HEK293T (cell line): Measurements from ENCODE around the gene PAX2.

Experiments used
- CTCF ChIA-PET: fragments of 350-600 bp; formaldehyde crosslinking; extraction: SDS; loops from one replicate; lab custom pipeline; 2021; ENCODE audit warnings: antibody characterized with exemption, inconsistent platforms; lab: Yijun Ruan, JAX
- POLR2A ChIA-PET: fragments of 350-600 bp; formaldehyde crosslinking; extraction: SDS; loops from one replicate; lab custom pipeline; 2020; ENCODE audit warnings: antibody characterized with exemption, inconsistent platforms; lab: Yijun Ruan, JAX
- DNase-seq: peaks from one replicate; pipeline ENCODE4 v3.0.0; 2012; ENCODE audit warnings: mixed read lengths; ENCODE audit errors: extremely low spot score
- ARNT ChIP-seq: fragments of 450-650 bp; IDR thresholded peaks from 2 replicates; pipeline ENCODE4 v1.6.1; 2017; ENCODE audit warnings: mild to moderate bottlenecking
- BHLHE40 ChIP-seq: fragments of 450-650 bp; IDR thresholded peaks from 2 replicates; pipeline ENCODE4 v1.6.1; 2016; ENCODE audit warnings: mild to moderate bottlenecking, moderate library complexity, borderline replicate concordance
- CTBP1 ChIP-seq: fragments of 450-650 bp; IDR thresholded peaks from 2 replicates; pipeline ENCODE4 v1.6.1; 2016; ENCODE audit warnings: borderline replicate concordance
- ELF4 ChIP-seq: fragments of 450-650 bp; IDR thresholded peaks from 2 replicates; pipeline ENCODE4 v1.6.1; 2017; ENCODE audit warnings: antibody characterized with exemption
- FOXA1 ChIP-seq: fragments of 450-650 bp; IDR thresholded peaks from 2 replicates; pipeline ENCODE4 v1.6.1; 2016; ENCODE audit warnings: mild to moderate bottlenecking
- FOXK2 ChIP-seq: fragments of 450-650 bp; IDR thresholded peaks from 2 replicates; pipeline ENCODE4 v1.6.1; 2016; ENCODE audit warnings: mild to moderate bottlenecking
- FOXM1 ChIP-seq: fragments of 450-650 bp; IDR thresholded peaks from 2 replicates; pipeline ENCODE4 v1.6.1; 2017; ENCODE audit warnings: mild to moderate bottlenecking, borderline replicate concordance
- HDGF ChIP-seq: fragments of 450-650 bp; IDR thresholded peaks from 2 replicates; pipeline ENCODE4 v1.6.1; 2017; ENCODE audit warnings: antibody characterized with exemption, borderline replicate concordance
- L3MBTL2 ChIP-seq: fragments of 450-650 bp; conservative IDR thresholded peaks from 2 replicates; pipeline ENCODE4 v1.6.1; 2016; ENCODE audit warnings: mild to moderate bottlenecking
- LEF1 ChIP-seq: fragments of 450-650 bp; IDR thresholded peaks from 2 replicates; pipeline ENCODE4 v1.6.1; 2017; ENCODE audit warnings: mild to moderate bottlenecking, borderline replicate concordance
- NFRKB ChIP-seq: fragments of 450-650 bp; IDR thresholded peaks from 2 replicates; pipeline ENCODE4 v1.6.1; 2016; ENCODE audit warnings: mild to moderate bottlenecking, moderate library complexity
- PKNOX1 ChIP-seq: fragments of 450-650 bp; IDR thresholded peaks from 2 replicates; pipeline ENCODE4 v1.6.1; 2016
- SP1 ChIP-seq: fragments of 450-650 bp; IDR thresholded peaks from 2 replicates; pipeline ENCODE4 v1.6.1; 2017
- SUZ12 ChIP-seq: fragments of 450-650 bp; IDR thresholded peaks from 2 replicates; pipeline ENCODE4 v1.6.1; 2016; ENCODE audit warnings: mild to moderate bottlenecking
- TARDBP ChIP-seq: fragments of 450-650 bp; IDR thresholded peaks from 2 replicates; pipeline ENCODE4 v1.6.1; 2016
- ZNF384 ChIP-seq: fragments of 450-650 bp; IDR thresholded peaks from 2 replicates; pipeline ENCODE4 v1.6.1; 2016

Gene PAX2

GRCh38 chr10:100867261-100867963 lies 122.0 kb downstream of the PAX2 start:
- ChIA-PET POLR2A (interaction anchor here (1.0 kb wide), 1 partner anchor 123 kb away, joined by 3 read pairs; no protein-coding TSS in a partner anchor), CTCF (interaction anchor here (1.2 kb wide), 1 partner anchor 11 kb away, joined by 3 read pairs; no protein-coding TSS in a partner anchor)
- no peak for DNase-seq
- TF ChIP-seq FOXM1 (no peak), PKNOX1 (no peak), SUZ12 (no peak), BHLHE40 (no peak), L3MBTL2 (no peak), TARDBP (no peak), LEF1 (no peak), FOXK2 (no peak), SP1 (no peak), ZNF384 (no peak), FOXA1 (no peak)

DNA sequence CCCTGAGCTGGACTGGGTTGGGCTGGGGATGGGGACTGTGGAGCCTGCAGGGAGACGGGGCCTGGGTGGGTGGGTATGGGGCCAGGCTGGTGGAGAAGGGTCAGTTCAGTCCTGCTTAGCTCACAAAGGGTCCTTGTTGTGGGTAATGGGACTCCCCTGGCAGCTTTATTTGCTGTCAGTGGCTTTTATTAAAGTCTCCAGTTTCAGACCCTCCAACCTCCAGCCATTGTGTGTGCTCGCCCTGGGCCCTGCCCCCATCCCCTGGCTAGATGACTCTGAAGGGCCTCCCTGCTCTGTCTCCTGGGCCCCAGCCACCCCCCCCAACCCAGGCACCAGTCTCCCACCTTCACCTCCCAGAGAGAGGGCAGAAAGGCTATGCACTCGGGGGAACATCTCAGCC lies 123.0 kb downstream of the PAX2 start:
- no peak for DNase-seq
- TF ChIP-seq HDGF (no peak), ARNT (no peak), FOXM1 (no peak), L3MBTL2 (no peak), BHLHE40 (no peak), ZNF384 (no peak), LEF1 (no peak), CTBP1 (no peak), FOXK2 (no peak), SP1 (no peak), FOXA1 (no peak), TARDBP (no peak), SUZ12 (no peak), NFRKB (no peak), ELF4 (no peak), PKNOX1 (no peak)
- POLR2A ChIA-PET = no interaction called here
- CTCF ChIA-PET = no interaction called here

DNA sequence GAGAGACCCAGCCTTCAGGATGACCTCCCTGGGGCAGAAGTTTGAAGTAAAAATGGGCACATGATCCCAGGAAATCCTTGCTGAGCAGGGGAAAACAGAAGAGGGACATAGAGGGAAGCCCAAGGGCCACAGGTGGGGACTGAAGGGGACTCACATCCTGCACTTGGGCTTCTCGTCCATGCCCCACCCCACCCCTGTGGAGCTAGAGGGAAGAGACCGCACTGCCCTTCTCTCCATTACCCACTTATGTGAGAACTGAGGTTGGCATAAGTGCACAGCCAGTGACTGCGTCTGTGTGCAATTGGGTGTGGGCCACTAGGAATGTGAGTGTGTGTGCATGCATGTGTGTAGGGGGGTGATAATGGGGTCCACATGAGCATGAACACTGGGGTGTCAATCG lies 124.0 kb downstream of the PAX2 start:
- CTCF ChIA-PET = no interaction called here
- TF ChIP-seq FOXA1 = no peak
- TF ChIP-seq SUZ12 = no peak
- no peak for TF ChIP-seq ZNF384
- TF ChIP-seq TARDBP = no peak
- TF ChIP-seq ELF4 = no peak
- DNase-seq = no peak
- POLR2A ChIA-PET = interaction anchor here (1.0 kb wide), 1 partner anchor 125 kb away, joined by 3 read pairs; the partner anchor contains the start of gene PAX2

DNA sequence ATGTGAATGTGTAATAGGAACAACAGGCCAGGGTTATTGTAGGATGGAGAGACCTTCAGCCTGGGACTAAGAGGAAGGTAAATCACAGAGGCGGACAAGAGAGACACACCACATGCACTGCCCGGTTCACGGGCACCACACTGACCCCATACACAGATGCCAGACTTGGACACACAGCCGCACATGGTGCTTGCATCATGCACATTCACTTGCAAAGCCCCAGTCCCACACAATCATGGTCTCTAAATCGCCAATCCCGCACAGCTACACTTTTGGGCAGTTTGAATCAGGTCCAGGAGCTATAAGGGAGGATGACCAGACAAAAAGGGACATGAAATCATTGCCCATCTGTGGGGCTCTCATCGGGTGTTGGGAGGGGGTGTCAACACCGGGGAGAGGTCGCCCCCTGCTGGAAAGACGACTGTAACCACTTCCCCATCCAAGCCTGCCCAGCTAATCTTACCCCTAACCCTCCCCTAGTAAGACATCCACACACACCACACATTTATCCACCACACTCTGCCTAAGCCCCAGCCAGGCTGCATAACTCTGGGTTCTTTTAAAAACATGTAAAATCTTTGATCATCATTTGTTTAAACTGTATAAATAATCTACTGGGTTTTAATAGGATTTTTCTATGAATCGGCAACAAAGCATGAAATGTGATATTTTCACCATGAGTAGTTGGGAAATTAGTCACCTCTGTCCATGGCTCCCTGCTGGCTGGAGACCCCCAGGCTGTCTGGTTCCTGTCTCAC lies 126.8 kb downstream of the PAX2 start:
- POLR2A ChIA-PET = no interaction called here
- TF ChIP-seq FOXA1 (no peak), LEF1 (no peak), BHLHE40 (no peak), FOXM1 (no peak), FOXK2 (no peak), PKNOX1 (no peak)
- CTCF ChIA-PET = interaction anchor here (0.6 to 1.4 kb wide), 9 partner anchors 12 to 354 kb away, joined by 3 to 11 read pairs (median 3); no protein-coding TSS in a partner anchor
- peak; percentile 91 for DNase-seq

- no peak for DNase-seq
- ChIA-PET POLR2A (interaction anchor here (0.9 kb wide), 1 partner anchor 40 kb away, joined by 3 read pairs; no protein-coding TSS in a partner anchor), CTCF (interaction anchor here (0.8 to 1.2 kb wide), 3 partner anchors 16 to 130 kb away, joined by 3 to 4 read pairs (median 3); no protein-coding TSS in a partner anchor)
- TF ChIP-seq TARDBP (no peak), ARNT (no peak), HDGF (no peak), ZNF384 (no peak), FOXM1 (no peak), SUZ12 (no peak), LEF1 (no peak), PKNOX1 (no peak), FOXA1 (no peak), CTBP1 (no peak), BHLHE40 (no peak)
These were observed 127.9 kb downstream of the PAX2 start for GRCh38 chr10:100873146-100873826.
